GM12864 (cell line): ENCODE data around the gene KDM4C.
"Not testable (repeated sequence)": the region's sequence is repeated elsewhere in the genome, so short reads cannot be mapped to it uniquely, and the experiment has no call there.

ENCODE experiments used
- DNase-seq: peaks from one replicate; pipeline ENCODE4 v3.0.0-alpha.2; 2011; ENCODE audit warnings: low read depth
- H3K4me3 ChIP-seq: 2 replicates; pipeline ENCODE4 v1.5.1; 2011; ENCODE audit warnings: mild to moderate bottlenecking, low read depth, low read length, control low read depth
- CTCF ChIP-seq: IDR thresholded peaks from 2 replicates; pipeline ENCODE4 v1.5.1; 2011; ENCODE audit warnings: low read depth, mild to moderate bottlenecking, moderate library complexity, low read length, control low read depth, inconsistent platforms; ENCODE audit errors: missing control alignments

Gene KDM4C

GRCh38 chr9:6764523-6764922 lies 6.8 kb downstream of the KDM4C start:
- H3K4me3 ChIP-seq, result no peak overlapping the region
- DNase-seq, result no peak
- TF ChIP-seq CTCF, result no peak

- no peak overlapping the region for H3K4me3 ChIP-seq
- TF ChIP-seq CTCF, result no peak
- no peak for DNase-seq
These were observed 7.2 kb downstream of the KDM4C start for GRCh38 chr9:6764950-6765349.

GRCh38 chr9:6765396-6765795 lies 7.6 kb downstream of the KDM4C start:
- H3K4me3 ChIP-seq, result no peak overlapping the region
- TF ChIP-seq CTCF, result no peak
- DNase-seq, result no peak

GRCh38 chr9:6766606-6767005 lies 8.8 kb downstream of the KDM4C start:
- no peak overlapping the region for H3K4me3 ChIP-seq
- no peak for DNase-seq
- TF ChIP-seq CTCF, result no peak

- not testable (repeated sequence) for DNase-seq, H3K4me3 ChIP-seq
These were observed 10.8 kb downstream of the KDM4C start for GRCh38 chr9:6768587-6768986.

- H3K4me3 ChIP-seq, result no peak overlapping the region
- TF ChIP-seq CTCF, result no peak
- DNase-seq, result no peak
These were observed 13.9 kb downstream of the KDM4C start for GRCh38 chr9:6771722-6772121.

GRCh38 chr9:6777213-6777902 lies 19.6 kb downstream of the KDM4C start:
- H3K4me3 ChIP-seq, result no peak overlapping the region
- no peak for TF ChIP-seq CTCF
- no peak for DNase-seq
